K562 (cell line): ENCODE results near the gene SNX25. TPM values are rescaled to one million over a fixed set of nuclear protein-coding genes. Genes with fewer than 3 reads are reported as not detected.

Source experiments
- C11orf30 ChIP-seq: fragments of 450-650 bp; IDR thresholded peaks from 2 replicates; pipeline ENCODE4 v1.6.1; 2016; ENCODE audit warnings: low read depth, mild to moderate bottlenecking
- E2F3 ChIP-seq: fragments of 250-450 bp; sonication (Bioruptor Pico); IDR thresholded peaks from 2 replicates; pipeline ENCODE4 v1.4.0; 2020; ENCODE audit warnings: mild to moderate bottlenecking
- GTF2E2 ChIP-seq: fragments of 200-800 bp; sonication (Bioruptor generic); IDR thresholded peaks from 2 replicates; pipeline ENCODE4 v1.6.1; 2016; ENCODE audit warnings: missing genetic modification characterization, missing compliant biosample characterization
- KAT2B ChIP-seq: IDR thresholded peaks from one replicate; pipeline ENCODE4 v1.6.1; 2012; ENCODE audit warnings: low read depth, mild to moderate bottlenecking, control low read depth, inconsistent platforms, low read length, moderate library complexity
- KAT7 ChIP-seq: sonication (generic); formaldehyde crosslinking; IDR thresholded peaks from 2 replicates; pipeline ENCODE4 v1.8.0; 2022; ENCODE audit warnings: missing genetic modification reagents, mild to moderate bottlenecking, borderline replicate concordance
- MYNN ChIP-seq, 2 experiments: sonication (generic); formaldehyde crosslinking in 1 of 2; IDR thresholded peaks; 2 replicates each; pipeline versions ENCODE4 v1.5.0 to v1.6.1; 2016 to 2020; ENCODE audit warnings: antibody characterized with exemption in 1 of 2, missing genetic modification reagents in 1 of 2
- NCOA6 ChIP-seq: fragments of 450-650 bp; IDR thresholded peaks from 2 replicates; pipeline ENCODE4 v1.6.1; 2017; ENCODE audit warnings: mild to moderate bottlenecking
- NELFE ChIP-seq: IDR thresholded peaks from 2 replicates; pipeline ENCODE4 v1.6.1; 2011; ENCODE audit warnings: mild to moderate bottlenecking; ENCODE audit not compliant: insufficient read depth, insufficient read length
- NR1H2 ChIP-seq: sonication (generic); formaldehyde crosslinking; IDR thresholded peaks from 2 replicates; pipeline ENCODE4 v1.4.0; 2020; ENCODE audit warnings: mild to moderate bottlenecking, missing genetic modification reagents
- NR2C2 ChIP-seq, 2 experiments: fragments of 200-800 bp in 1 of 2; sonication (Bioruptor generic) in 1 of 2; sonication (generic) in 1 of 2; formaldehyde crosslinking in 1 of 2; IDR thresholded peaks; 2 replicates each; pipeline versions ENCODE4 v1.6.1 to v1.8.0; 2016 to 2022; ENCODE audit warnings: mild to moderate bottlenecking in 1 of 2, missing compliant biosample characterization in 1 of 2, missing genetic modification characterization in 1 of 2, missing genetic modification reagents in 1 of 2
- NR3C1 ChIP-seq: sonication (generic); formaldehyde crosslinking; IDR thresholded peaks from 2 replicates; pipeline ENCODE4 v1.8.1; 2022; ENCODE audit warnings: missing genetic modification reagents
- PCBP2 ChIP-seq: fragments of 200-400 bp; formaldehyde crosslinking; IDR thresholded peaks from 2 replicates; pipeline ENCODE4 v1.6.1; 2018; ENCODE audit warnings: low read length, low read depth, mild to moderate bottlenecking, moderate library complexity; ENCODE audit not compliant: poor library complexity, severe bottlenecking
- SRF ChIP-seq, 2 experiments: fragments of 250-450, 450-650 bp in 1 of 2; sonication (Bioruptor Pico) in 1 of 2; sonication (generic) in 1 of 2; formaldehyde crosslinking; IDR thresholded peaks; 2 replicates each; pipeline versions ENCODE4 v1.5.0 to v1.5.1; 2020 to 2022; ENCODE audit warnings: mild to moderate bottlenecking in 1 of 2, missing genetic modification reagents in 1 of 2
- VEZF1 ChIP-seq: fragments of 200-800 bp; sonication (Bioruptor generic); IDR thresholded peaks from 2 replicates; pipeline ENCODE4 v1.6.1; 2017; ENCODE audit warnings: missing genetic modification characterization, missing compliant biosample characterization
- XRCC4 ChIP-seq: IDR thresholded peaks from one replicate; pipeline ENCODE4 v1.6.1; 2011; ENCODE audit not compliant: insufficient read depth, insufficient read length; ENCODE audit errors: extremely low read depth
- ZBTB2 ChIP-seq: fragments of 450-650 bp; IDR thresholded peaks from 2 replicates; pipeline ENCODE4 v1.6.1; 2016; ENCODE audit warnings: antibody characterized with exemption
- ZC3H11A ChIP-seq: IDR thresholded peaks from 2 replicates; pipeline ENCODE4 v1.6.1; 2012; ENCODE audit warnings: low read depth, low read length, improper control_type of control experiment
- ZNF121 ChIP-seq: sonication (generic); formaldehyde crosslinking; conservative IDR thresholded peaks from 2 replicates; pipeline ENCODE4 v1.8.0; 2022; ENCODE audit warnings: missing genetic modification reagents
- ZNF24 ChIP-seq: fragments of 450-650 bp; IDR thresholded peaks from 2 replicates; pipeline ENCODE4 v1.6.1; 2016
- ZNF347 ChIP-seq: fragments of 450-650 bp; formaldehyde crosslinking; IDR thresholded peaks from 2 replicates; pipeline ENCODE4 v1.4.0; 2020; ENCODE audit warnings: low read depth, mild to moderate bottlenecking, moderate library complexity
- ZNF436 ChIP-seq: fragments of 250-450, 450-650 bp; sonication (Bioruptor Pico); formaldehyde crosslinking; IDR thresholded peaks from 2 replicates; pipeline ENCODE4 v1.7.0; 2020; ENCODE audit warnings: mild to moderate bottlenecking
- polyA plus RNA-seq, 8 experiments: library from polyadenylated mRNA; depleted of rRNA in 4 of 8; stranded (reverse) in 5 of 8; unstranded in 3 of 8; fragments of >200 nt; fragmentation: Nextera tagmentation in 2 of 8; fragmentation: Illumina TruSeq in 1 of 8; extraction: Ambion mirVana in 2 of 8; extraction: Trizol in 1 of 8; gene quantifications; 2 replicates each; pipeline versions ENCODE4 v1.2.1 to v1.2.3, GENCODE V29; 2011 to 2014; ENCODE audit warnings: inconsistent platforms in 1 of 8, missing spikeins in 1 of 8
- total RNA-seq, 7 experiments: library from RNA; depleted of rRNA in 6 of 7; stranded (reverse); fragments of >200 nt in 6 of 7; fragmentation: Illumina TruSeq in 2 of 7; extraction: Trizol in 2 of 7; gene quantifications; 2 replicates each; pipeline versions ENCODE4 v1.2.1 to v1.2.3, GENCODE V29; 2011 to 2021; ENCODE audit warnings: low replicate concordance in 1 of 7
- TF ChIP-seq, protein P1 (sequence below): fragments of 450-650 bp; IDR thresholded peaks from 2 replicates; pipeline ENCODE4 v1.6.1; 2017; ENCODE audit warnings: antibody characterized with exemption
- TF ChIP-seq, protein P2 (sequence below): sonication (generic); formaldehyde crosslinking; IDR thresholded peaks from 2 replicates; pipeline ENCODE4 v1.9.0; 2022; ENCODE audit warnings: mild to moderate bottlenecking, missing genetic modification reagents

Gene SNX25
- total and polyA plus RNA-seq, 9 of the 15 experiments (the other 6 are each of a cell fraction or from before 2014, with no cell fraction given) = 2.5 to 23.4 (median 13.3) TPM

GRCh38 chr4:185201977-185202962, 7.1 kb upstream of the SNX25 start (continued):
- TF ChIP-seq XRCC4 (no peak), ZNF436 (CRISPR knock-in tag) (no peak), KAT7 (CRISPR knock-in tag) (no peak), E2F3 (CRISPR knock-in tag) (no peak), ZNF121 (CRISPR knock-in tag) (no peak), NR1H2 (CRISPR knock-in tag) (no peak), ZNF24 (no peak), C11orf30 (no peak), ZNF347 (CRISPR knock-in tag) (no peak), NR3C1 (no peak), MYNN (IDR thresholded peaks at IDR 0.05) (no peak; the same call in 1 of the 2 replicates), MYNN (CRISPR knock-in tag; IDR thresholded peaks at IDR 0.05) (no peak), SRF (CRISPR knock-in tag; IDR thresholded peaks at IDR 0.05) (peak in 1 of 2 experiments; percentile 83; a peak in 1 of 4 replicates), NR2C2 (CRISPR knock-in tag; IDR thresholded peaks at IDR 0.05) (no peak), NR2C2 (tag; IDR thresholded peaks at IDR 0.05) (peak; percentile 62; the same call in 1 of the 2 replicates), NCOA6 (no peak), PCBP2 (no peak), ZC3H11A (no peak), NELFE (no peak), KAT2B (no peak), GTF2E2 (no peak), ZBTB2 (no peak), VEZF1 (peak; percentile 52)
- TF ChIP-seq, protein P1, sequence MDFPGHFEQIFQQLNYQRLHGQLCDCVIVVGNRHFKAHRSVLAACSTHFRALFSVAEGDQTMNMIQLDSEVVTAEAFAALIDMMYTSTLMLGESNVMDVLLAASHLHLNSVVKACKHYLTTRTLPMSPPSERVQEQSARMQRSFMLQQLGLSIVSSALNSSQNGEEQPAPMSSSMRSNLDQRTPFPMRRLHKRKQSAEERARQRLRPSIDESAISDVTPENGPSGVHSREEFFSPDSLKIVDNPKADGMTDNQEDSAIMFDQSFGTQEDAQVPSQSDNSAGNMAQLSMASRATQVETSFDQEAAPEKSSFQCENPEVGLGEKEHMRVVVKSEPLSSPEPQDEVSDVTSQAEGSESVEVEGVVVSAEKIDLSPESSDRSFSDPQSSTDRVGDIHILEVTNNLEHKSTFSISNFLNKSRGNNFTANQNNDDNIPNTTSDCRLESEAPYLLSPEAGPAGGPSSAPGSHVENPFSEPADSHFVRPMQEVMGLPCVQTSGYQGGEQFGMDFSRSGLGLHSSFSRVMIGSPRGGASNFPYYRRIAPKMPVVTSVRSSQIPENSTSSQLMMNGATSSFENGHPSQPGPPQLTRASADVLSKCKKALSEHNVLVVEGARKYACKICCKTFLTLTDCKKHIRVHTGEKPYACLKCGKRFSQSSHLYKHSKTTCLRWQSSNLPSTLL = no peak
- TF ChIP-seq, protein P2, sequence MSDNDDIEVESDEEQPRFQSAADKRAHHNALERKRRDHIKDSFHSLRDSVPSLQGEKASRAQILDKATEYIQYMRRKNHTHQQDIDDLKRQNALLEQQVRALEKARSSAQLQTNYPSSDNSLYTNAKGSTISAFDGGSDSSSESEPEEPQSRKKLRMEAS (CRISPR knock-in tag) = no peak
